Neural progenitor cell (in vitro differentiated cells): ENCODE results near the gene TBC1D10A. TPM values are rescaled to one million over a fixed set of nuclear protein-coding genes. Genes with fewer than 3 reads are reported as not detected.

Experiments used
- DNase-seq: peaks from one replicate; pipeline ENCODE4 v3.0.0-alpha.2; 2016; ENCODE audit warnings: low spot score
- H2AFZ ChIP-seq: fragments of 200-600 bp; sonication (generic); replicated peaks from 2 replicates; pipeline ENCODE4 v1.6.1; 2016; ENCODE audit warnings: antibody characterized with exemption
- H3F3A ChIP-seq: fragments of 200-600 bp; sonication (generic); 2 replicates; pipeline ENCODE4 v1.6.1; 2016; ENCODE audit warnings: antibody characterized with exemption, low read depth
- H3K27ac ChIP-seq: fragments of 200-600 bp; sonication (generic); 2 replicates; pipeline ENCODE4 v1.5.1; 2016; ENCODE audit warnings: mild to moderate bottlenecking
- H3K27me3 ChIP-seq: fragments of 200-600 bp; sonication (generic); 2 replicates; pipeline ENCODE4 v1.6.1; 2016; ENCODE audit warnings: mild to moderate bottlenecking, moderate library complexity
- H3K36me3 ChIP-seq: fragments of 200-600 bp; sonication (generic); 2 replicates; pipeline ENCODE4 v1.5.1; 2016
- H3K4me1 ChIP-seq: fragments of 200-600 bp; sonication (generic); 2 replicates; pipeline ENCODE4 v1.6.1; 2016; ENCODE audit warnings: mixed run types
- H3K4me2 ChIP-seq: fragments of 200-600 bp; sonication (generic); 2 replicates; pipeline ENCODE4 v1.6.1; 2016
- H3K4me3 ChIP-seq: fragments of 200-600 bp; sonication (generic); 2 replicates; pipeline ENCODE4 v1.5.1; 2016
- H3K79me2 ChIP-seq: fragments of 200-600 bp; sonication (generic); 2 replicates; pipeline ENCODE4 v1.6.1; 2016; ENCODE audit warnings: low read depth
- H3K9ac ChIP-seq: fragments of 200-600 bp; sonication (generic); 2 replicates; pipeline ENCODE4 v1.6.1; 2016
- H3K9me3 ChIP-seq: fragments of 200-600 bp; sonication (generic); 2 replicates; pipeline ENCODE4 v1.5.1; 2016; ENCODE audit warnings: low read depth
- H4K20me1 ChIP-seq: fragments of 200-600 bp; sonication (generic); 2 replicates; pipeline ENCODE4 v1.6.1; 2016; ENCODE audit warnings: low read depth
- H3K27ac Mint-ChIP-seq: 3 replicates; pipeline ENCODE4 v1.8.0; 2021; ENCODE audit warnings: mixed read lengths
- H3K27me3 Mint-ChIP-seq: 2 replicates; pipeline ENCODE4 v1.8.0; 2022; ENCODE audit warnings: low read depth, mild to moderate bottlenecking, inconsistent platforms, moderate library complexity, mixed read lengths; ENCODE audit not compliant: insufficient read depth
- H3K36me3 Mint-ChIP-seq: 3 replicates; pipeline ENCODE4 v1.8.0; 2021; ENCODE audit warnings: mixed read lengths
- H3K4me1 Mint-ChIP-seq: 3 replicates; pipeline ENCODE4 v1.8.0; 2021; ENCODE audit warnings: mixed read lengths
- H3K4me3 Mint-ChIP-seq: 3 replicates; pipeline ENCODE4 v1.8.0; 2021; ENCODE audit warnings: mild to moderate bottlenecking, moderate library complexity, mixed read lengths
- H3K9me3 Mint-ChIP-seq: 3 replicates; pipeline ENCODE4 v1.8.0; 2020; ENCODE audit warnings: mixed read lengths
- CTCF ChIP-seq: fragments of 200-600 bp; sonication (generic); IDR thresholded peaks from 2 replicates; pipeline ENCODE4 v1.5.1; 2017; ENCODE audit warnings: antibody characterized with exemption, mild to moderate bottlenecking
- EZH2 ChIP-seq: fragments of 200-600 bp; sonication (generic); IDR thresholded peaks from 2 replicates; pipeline ENCODE4 v1.6.1; 2017; ENCODE audit warnings: antibody characterized with exemption, mild to moderate bottlenecking, moderate library complexity
- EZH2phosphoT487 ChIP-seq: fragments of 200-600 bp; sonication (generic); IDR thresholded peaks from 2 replicates; pipeline ENCODE4 v1.6.1; 2017; ENCODE audit warnings: antibody characterized with exemption
- total RNA-seq: library from RNA; depleted of rRNA; stranded (reverse); fragments of >200 nt; gene quantifications from 2 replicates; pipeline ENCODE4 v1.2.3, GENCODE V29; 2015; ENCODE audit warnings: low replicate concordance

The TBC1D10A gene
- total RNA-seq, 1 donor from 2014 or later, result 6.2 TPM

GRCh38 chr22:30307041-30307574 lies 19.6 kb downstream of the TBC1D10A start:
- Mint-ChIP-seq H3K27ac (no peak overlapping the region), H3K4me3 (no peak overlapping the region), H3K36me3 (no peaks in the 10 kb centered on the region), H3K9me3 (no peaks in the 10 kb centered on the region), H3K27me3 (peaks cover 2% of the 10 kb centered on the region), H3K4me1 (peaks cover 6% of the 10 kb centered on the region)
- no peak overlapping the region for H3K4me3 ChIP-seq
- peaks cover 2% of the 10 kb centered on the region for H4K20me1 ChIP-seq
- H3K36me3 ChIP-seq, result no peaks in the 10 kb centered on the region
- TF ChIP-seq EZH2, result no peak
- no peak overlapping the region for H3K4me2 ChIP-seq
- no peaks in the 10 kb centered on the region for H3F3A ChIP-seq
- no peak overlapping the region for H3K9ac ChIP-seq
- no peak for DNase-seq
- H2AFZ ChIP-seq, result no peak overlapping the region
- H3K27me3 ChIP-seq, result no peaks in the 10 kb centered on the region
- no peaks in the 10 kb centered on the region for H3K9me3 ChIP-seq
- H3K4me1 ChIP-seq, result peaks cover 6% of the 10 kb centered on the region
- H3K79me2 ChIP-seq, result no peaks in the 10 kb centered on the region
- H3K27ac ChIP-seq, result no peak overlapping the region

GRCh38 chr22:30306627-30307011 lies 20.1 kb downstream of the TBC1D10A start:
- peaks cover 2% of the 10 kb centered on the region for H3K27me3 Mint-ChIP-seq
- Histone ChIP-seq H3K79me2 (no peaks in the 10 kb centered on the region), H3K4me2 (no peak overlapping the region), H3K27me3 (no peaks in the 10 kb centered on the region), H3K4me3 (no peak overlapping the region), H3K4me1 (peaks cover 6% of the 10 kb centered on the region), H3K27ac (no peak overlapping the region), H3K36me3 (no peaks in the 10 kb centered on the region), H3K9ac (no peak overlapping the region), H3K9me3 (no peaks in the 10 kb centered on the region), H2AFZ (no peak overlapping the region), H3F3A (no peaks in the 10 kb centered on the region), H4K20me1 (peaks cover 2% of the 10 kb centered on the region)
- DNase-seq, result no peak
- TF ChIP-seq CTCF, result no peak
- no peak for TF ChIP-seq EZH2
- peaks cover 6% of the 10 kb centered on the region for H3K4me1 Mint-ChIP-seq
- no peaks in the 10 kb centered on the region for H3K36me3 Mint-ChIP-seq
- no peaks in the 10 kb centered on the region for H3K9me3 Mint-ChIP-seq
- no peak overlapping the region for H3K27ac Mint-ChIP-seq
- no peak overlapping the region for H3K4me3 Mint-ChIP-seq

GRCh38 chr22:30305906-30306626 lies 20.7 kb downstream of the TBC1D10A start:
- no peak overlapping the region for H3K4me3 Mint-ChIP-seq
- H3K9ac ChIP-seq, result no peak overlapping the region
- H3K4me2 ChIP-seq, result no peak overlapping the region
- H3K4me1 ChIP-seq, result peaks cover 6% of the 10 kb centered on the region
- no peak overlapping the region for H3K27ac ChIP-seq
- peaks cover 6% of the 10 kb centered on the region for H3K4me1 Mint-ChIP-seq
- H3K79me2 ChIP-seq, result no peaks in the 10 kb centered on the region
- peaks cover 2% of the 10 kb centered on the region for H4K20me1 ChIP-seq
- H3K4me3 ChIP-seq, result no peak overlapping the region
- H3K9me3 ChIP-seq, result no peaks in the 10 kb centered on the region
- no peak for DNase-seq
- H3K27me3 Mint-ChIP-seq, result no peaks in the 10 kb centered on the region
- H3K27me3 ChIP-seq, result no peaks in the 10 kb centered on the region
- TF ChIP-seq CTCF, result no peak
- TF ChIP-seq EZH2phosphoT487, result no peak
- TF ChIP-seq EZH2, result no peak
- H3F3A ChIP-seq, result no peaks in the 10 kb centered on the region
- H3K36me3 Mint-ChIP-seq, result no peaks in the 10 kb centered on the region
- H2AFZ ChIP-seq, result no peak overlapping the region
- H3K9me3 Mint-ChIP-seq, result no peaks in the 10 kb centered on the region
- H3K27ac Mint-ChIP-seq, result no peak overlapping the region
- H3K36me3 ChIP-seq, result no peaks in the 10 kb centered on the region

DNA sequence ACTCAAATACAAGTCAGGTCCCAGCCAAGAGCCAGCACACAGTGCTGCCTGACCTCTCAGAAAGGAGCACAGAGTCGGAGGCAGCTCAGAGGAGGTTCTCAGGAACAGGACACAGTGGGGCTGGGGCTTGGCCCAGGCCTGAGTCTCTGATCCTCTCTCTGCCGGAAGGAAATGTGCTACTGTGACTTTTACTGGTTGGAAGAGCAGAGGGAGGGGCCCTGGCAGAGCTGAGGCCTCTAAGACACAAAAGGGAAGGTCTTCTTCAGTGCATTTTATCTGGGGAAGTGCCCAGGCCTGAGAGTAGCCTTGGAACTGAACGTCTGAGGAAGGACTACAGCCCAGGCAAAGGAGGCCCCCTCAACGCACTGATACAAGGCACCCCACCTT lies 21.2 kb downstream of the TBC1D10A start:
- Mint-ChIP-seq H3K4me3 (no peak overlapping the region), H3K36me3 (no peaks in the 10 kb centered on the region), H3K27me3 (no peaks in the 10 kb centered on the region), H3K27ac (no peak overlapping the region), H3K4me1 (peaks cover 6% of the 10 kb centered on the region), H3K9me3 (no peaks in the 10 kb centered on the region)
- Histone ChIP-seq H3K27me3 (no peaks in the 10 kb centered on the region), H3F3A (no peaks in the 10 kb centered on the region), H3K4me3 (no peak overlapping the region), H3K9me3 (no peaks in the 10 kb centered on the region), H3K36me3 (no peaks in the 10 kb centered on the region), H4K20me1 (peaks cover 2% of the 10 kb centered on the region), H3K27ac (no peak overlapping the region), H2AFZ (no peak overlapping the region), H3K9ac (no peak overlapping the region), H3K4me2 (no peak overlapping the region), H3K4me1 (peaks cover 6% of the 10 kb centered on the region), H3K79me2 (no peaks in the 10 kb centered on the region)
- TF ChIP-seq EZH2phosphoT487 (no peak), CTCF (no peak), EZH2 (no peak)
- DNase-seq, result no peak
